Fibroblast of skin of right quadriceps (primary cell): ENCODE results near the gene OPCML.

Experiments
- DNase-seq: peaks from one replicate; pipeline ENCODE4 v3.0.0-alpha.2; 2013

Gene OPCML

GRCh38 chr11:133115099-133115498, 417.2 kb downstream of the OPCML start:
- no peak for DNase-seq

GRCh38 chr11:133107763-133108162, 424.5 kb downstream of the OPCML start:
- no peak for DNase-seq

GRCh38 chr11:133107136-133107535, 425.2 kb downstream of the OPCML start:
- no peak for DNase-seq

GRCh38 chr11:133106417-133106816, 425.9 kb downstream of the OPCML start:
- no peak for DNase-seq

- DNase-seq: no peak
Observed at GRCh38 chr11:133104009-133104744, 428.1 kb downstream of the OPCML start.

- DNase-seq: no peak
Observed at GRCh38 chr11:133096981-133097380, 435.3 kb downstream of the OPCML start.

- DNase-seq: no peak
Observed at GRCh38 chr11:133086518-133086917, 445.8 kb downstream of the OPCML start.

- DNase-seq: peak; percentile 56
Observed at GRCh38 chr11:133082841-133083488, 449.3 kb downstream of the OPCML start.

GRCh38 chr11:133082453-133082781, 449.9 kb downstream of the OPCML start:
- peak; percentile 30 for DNase-seq

GRCh38 chr11:133081730-133082452, 450.4 kb downstream of the OPCML start:
- DNase-seq: no peak

- no peak for DNase-seq
Observed at GRCh38 chr11:133081020-133081419, 451.3 kb downstream of the OPCML start.

GRCh38 chr11:133078591-133079404, 453.5 kb downstream of the OPCML start:
- DNase-seq: peak; percentile 28

- no peak for DNase-seq
Observed at GRCh38 chr11:133078012-133078411, 454.3 kb downstream of the OPCML start.

GRCh38 chr11:133075351-133075750, 456.9 kb downstream of the OPCML start:
- no peak for DNase-seq

GRCh38 chr11:133072858-133073582, 459.3 kb downstream of the OPCML start:
- DNase-seq: no peak

- peak; percentile 33 for DNase-seq
Observed at GRCh38 chr11:133072378-133072777, 459.9 kb downstream of the OPCML start.

- no peak for DNase-seq
Observed at GRCh38 chr11:133070791-133071190, 461.5 kb downstream of the OPCML start.

GRCh38 chr11:133070021-133070713, 462.1 kb downstream of the OPCML start:
- DNase-seq: no peak

- DNase-seq: peak; percentile 40
Observed at GRCh38 chr11:133065847-133066485, 466.3 kb downstream of the OPCML start.

GRCh38 chr11:133064961-133065360, 467.3 kb downstream of the OPCML start:
- no peak for DNase-seq
